Osteocyte (in vitro differentiated cells): ENCODE data around the gene POT1. TPM values are rescaled to one million over a fixed set of nuclear protein-coding genes. Genes with fewer than 3 reads are reported as not detected.

Source experiments
- DNase-seq: peaks from one replicate; pipeline ENCODE4 v3.0.0; 2021; ENCODE audit warnings: mixed read lengths; ENCODE audit not compliant: unreplicated experiment; ENCODE audit errors: extremely low spot score
- H3K27ac Mint-ChIP-seq: one replicate; pipeline ENCODE4 v1.8.0; 2021; ENCODE audit warnings: mild to moderate bottlenecking, mixed read lengths; ENCODE audit not compliant: unreplicated experiment
- H3K27me3 Mint-ChIP-seq: one replicate; pipeline ENCODE4 v1.8.0; 2021; ENCODE audit warnings: mixed read lengths; ENCODE audit not compliant: unreplicated experiment
- H3K36me3 Mint-ChIP-seq: one replicate; pipeline ENCODE4 v1.8.0; 2021; ENCODE audit warnings: mixed read lengths; ENCODE audit not compliant: unreplicated experiment
- H3K4me1 Mint-ChIP-seq: one replicate; pipeline ENCODE4 v1.8.0; 2021; ENCODE audit warnings: mixed read lengths; ENCODE audit not compliant: unreplicated experiment
- H3K4me3 Mint-ChIP-seq: one replicate; pipeline ENCODE4 v1.8.0; 2021; ENCODE audit warnings: mild to moderate bottlenecking, moderate library complexity, mixed read lengths; ENCODE audit not compliant: unreplicated experiment
- H3K9me3 Mint-ChIP-seq: one replicate; pipeline ENCODE4 v1.8.0; 2021; ENCODE audit warnings: mixed read lengths; ENCODE audit not compliant: unreplicated experiment
- CTCF ChIP-seq: fragments of 200-600 bp; sonication (generic); IDR thresholded peaks from 2 replicates; pipeline ENCODE4 v1.5.0; 2021; ENCODE audit warnings: antibody characterized with exemption, mild to moderate bottlenecking, moderate library complexity
- total RNA-seq: library from RNA; stranded (reverse); gene quantifications from 2 replicates; pipeline ENCODE4 v1.2.1, GENCODE V29; 2021

The POT1 gene
- total RNA-seq, 1 donor from 2014 or later: 19.7 TPM

- TF ChIP-seq CTCF: no peak
- Mint-ChIP-seq H3K27me3 (no peaks in the 10 kb centered on the region), H3K9me3 (peaks cover 18% of the 10 kb centered on the region), H3K27ac (no peak overlapping the region), H3K4me3 (no peak overlapping the region), H3K36me3 (peaks cover 16% of the 10 kb centered on the region), H3K4me1 (no peaks in the 10 kb centered on the region)
- DNase-seq: no peak
These were observed 22.1 kb downstream of the POT1 start for GRCh38 chr7:124907490-124907889.

- Mint-ChIP-seq H3K4me3 (no peak overlapping the region), H3K9me3 (peaks cover 12% of the 10 kb centered on the region), H3K4me1 (no peaks in the 10 kb centered on the region), H3K27me3 (no peaks in the 10 kb centered on the region), H3K27ac (no peak overlapping the region), H3K36me3 (peaks cover 25% of the 10 kb centered on the region)
- no peak for TF ChIP-seq CTCF
- no peak for DNase-seq
These were observed 31.1 kb downstream of the POT1 start for GRCh38 chr7:124898531-124898930.

DNA sequence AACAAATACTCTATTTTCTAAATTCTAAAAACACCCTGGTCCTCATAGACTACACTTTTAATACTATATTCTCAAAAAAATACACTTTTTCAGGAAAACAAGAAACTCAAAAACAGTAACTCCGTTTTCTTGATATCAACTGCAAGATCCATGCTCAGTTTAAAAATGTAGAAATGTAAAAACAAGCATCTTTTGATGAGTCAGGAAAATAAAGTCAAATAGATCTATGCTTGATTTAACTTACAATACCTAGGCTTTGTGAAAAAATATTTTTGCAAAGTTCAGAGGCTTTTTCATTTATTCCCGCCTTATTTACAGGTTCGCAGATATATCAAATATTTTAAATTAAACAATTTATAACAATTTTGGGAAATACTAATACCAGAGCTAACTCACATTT is 33.6 kb downstream of the POT1 start:
- no peak for DNase-seq
- Mint-ChIP-seq H3K27ac (no peak overlapping the region), H3K4me3 (no peak overlapping the region), H3K9me3 (no peaks in the 10 kb centered on the region), H3K4me1 (no peaks in the 10 kb centered on the region), H3K36me3 (peaks cover 30% of the 10 kb centered on the region), H3K27me3 (no peaks in the 10 kb centered on the region)
- no peak for TF ChIP-seq CTCF

DNA sequence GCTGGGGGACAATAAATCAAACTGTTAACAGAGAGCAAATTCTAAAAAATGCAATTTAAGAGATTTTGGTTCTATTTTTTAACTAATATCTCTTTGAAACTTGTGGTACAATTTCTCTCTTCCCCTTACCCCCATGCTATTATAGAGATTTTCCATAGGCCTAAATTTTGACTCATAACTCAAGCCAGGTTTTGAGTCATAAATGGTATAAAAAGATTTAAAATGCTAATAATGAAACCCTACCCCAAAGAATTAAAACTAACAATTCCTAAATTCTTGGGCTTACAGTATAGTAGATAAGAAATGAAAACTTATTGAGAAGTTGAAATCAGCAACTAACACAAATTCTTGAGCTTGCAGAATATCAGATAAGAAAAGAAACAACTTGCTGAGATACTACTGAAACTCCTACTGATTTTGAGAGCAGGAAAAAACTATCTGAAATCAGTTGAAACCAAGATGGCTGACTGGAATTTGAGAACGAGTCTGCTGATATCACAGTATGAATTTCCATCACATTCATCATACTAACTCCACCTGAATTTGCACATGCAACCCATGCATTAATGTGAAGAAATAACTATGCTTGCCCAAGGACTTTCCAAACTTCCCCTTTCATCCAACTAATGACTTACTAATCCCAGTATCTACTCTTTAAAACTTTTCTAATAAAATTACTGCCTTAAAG is 36.3 kb downstream of the POT1 start:
- Mint-ChIP-seq H3K4me3 (no peak overlapping the region), H3K4me1 (no peaks in the 10 kb centered on the region), H3K36me3 (peaks cover 42% of the 10 kb centered on the region), H3K27ac (no peak overlapping the region), H3K27me3 (no peaks in the 10 kb centered on the region), H3K9me3 (no peaks in the 10 kb centered on the region)
- no peak for DNase-seq
- TF ChIP-seq CTCF: no peak

GRCh38 chr7:124887247-124887646 is 42.4 kb downstream of the POT1 start:
- no peak overlapping the region for H3K27ac Mint-ChIP-seq
- DNase-seq: no peak
- H3K27me3 Mint-ChIP-seq: no peaks in the 10 kb centered on the region
- TF ChIP-seq CTCF: no peak
- H3K9me3 Mint-ChIP-seq: no peaks in the 10 kb centered on the region
- H3K4me1 Mint-ChIP-seq: no peaks in the 10 kb centered on the region
- H3K36me3 Mint-ChIP-seq: peaks cover 31% of the 10 kb centered on the region
- no peak overlapping the region for H3K4me3 Mint-ChIP-seq
